GM12872 (cell line): ENCODE measurements around the gene SMAD3.

ENCODE experiments used
- CTCF ChIP-seq: IDR thresholded peaks from 3 replicates; pipeline ENCODE4 v1.5.1; 2011; ENCODE audit warnings: low read depth, mild to moderate bottlenecking, low read length, moderate library complexity; ENCODE audit not compliant: insufficient read depth

Gene SMAD3

GRCh38 chr15:67149068-67149772 is 83.8 kb downstream of the SMAD3 start:
- no peak for TF ChIP-seq CTCF

DNA sequence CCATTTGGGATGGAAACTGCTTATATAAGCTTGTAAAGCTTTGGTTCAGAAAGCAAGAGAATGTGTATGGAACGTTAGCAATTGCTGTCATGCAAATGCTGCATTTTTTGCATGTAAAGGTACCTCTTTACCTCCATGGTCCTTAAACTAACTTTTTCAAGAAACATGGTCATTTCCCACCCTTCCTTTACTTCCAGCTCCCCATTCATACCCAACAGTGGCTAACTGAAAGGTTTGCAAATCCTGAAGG is 84.3 kb downstream of the SMAD3 start:
- no peak for TF ChIP-seq CTCF

GRCh38 chr15:67150023-67150860 is 84.8 kb downstream of the SMAD3 start:
- no peak for TF ChIP-seq CTCF

- TF ChIP-seq CTCF, result no peak
Observed at GRCh38 chr15:67152429-67152828, 87.0 kb downstream of the SMAD3 start.

DNA sequence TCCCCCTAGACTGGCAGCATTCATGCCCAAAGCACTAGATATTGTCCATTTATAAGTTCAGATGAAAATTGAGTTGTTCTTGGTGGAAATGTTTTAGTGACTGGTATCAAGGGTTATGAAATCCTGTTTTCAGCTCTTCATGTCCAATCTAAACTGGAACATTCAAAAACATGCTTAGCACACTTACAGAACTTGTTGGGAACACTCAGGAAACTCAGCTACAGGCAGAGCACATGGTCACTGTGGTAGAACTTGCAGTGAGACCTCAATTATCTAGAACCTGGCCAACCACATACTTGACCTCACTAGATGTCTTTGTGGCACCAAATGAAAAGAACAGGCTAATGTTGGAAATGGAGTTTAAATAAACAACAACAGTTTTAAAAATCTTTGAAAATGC is 88.8 kb downstream of the SMAD3 start:
- no peak for TF ChIP-seq CTCF

- no peak for TF ChIP-seq CTCF
Observed at GRCh38 chr15:67156426-67156825, 91.0 kb downstream of the SMAD3 start.

GRCh38 chr15:67156834-67157233 is 91.4 kb downstream of the SMAD3 start:
- TF ChIP-seq CTCF, result no peak
